Neural progenitor cell (in vitro differentiated cells): ENCODE measurements around the gene RABIF. TPM values are rescaled to one million over a fixed set of nuclear protein-coding genes. Genes with fewer than 3 reads are reported as not detected.
"Not testable (repeated sequence)": the region's sequence is repeated elsewhere in the genome, so short reads cannot be mapped to it uniquely, and the experiment has no call there.

Source experiments
- DNase-seq: peaks from one replicate; pipeline ENCODE4 v3.0.0-alpha.2; 2016; ENCODE audit warnings: low spot score
- H2AFZ ChIP-seq: fragments of 200-600 bp; sonication (generic); replicated peaks from 2 replicates; pipeline ENCODE4 v1.6.1; 2016; ENCODE audit warnings: antibody characterized with exemption
- H3F3A ChIP-seq: fragments of 200-600 bp; sonication (generic); 2 replicates; pipeline ENCODE4 v1.6.1; 2016; ENCODE audit warnings: antibody characterized with exemption, low read depth
- H3K27ac ChIP-seq: fragments of 200-600 bp; sonication (generic); 2 replicates; pipeline ENCODE4 v1.5.1; 2016; ENCODE audit warnings: mild to moderate bottlenecking
- H3K27me3 ChIP-seq: fragments of 200-600 bp; sonication (generic); 2 replicates; pipeline ENCODE4 v1.6.1; 2016; ENCODE audit warnings: mild to moderate bottlenecking, moderate library complexity
- H3K36me3 ChIP-seq: fragments of 200-600 bp; sonication (generic); 2 replicates; pipeline ENCODE4 v1.5.1; 2016
- H3K4me1 ChIP-seq: fragments of 200-600 bp; sonication (generic); 2 replicates; pipeline ENCODE4 v1.6.1; 2016; ENCODE audit warnings: mixed run types
- H3K4me2 ChIP-seq: fragments of 200-600 bp; sonication (generic); 2 replicates; pipeline ENCODE4 v1.6.1; 2016
- H3K4me3 ChIP-seq: fragments of 200-600 bp; sonication (generic); 2 replicates; pipeline ENCODE4 v1.5.1; 2016
- H3K79me2 ChIP-seq: fragments of 200-600 bp; sonication (generic); 2 replicates; pipeline ENCODE4 v1.6.1; 2016; ENCODE audit warnings: low read depth
- H3K9ac ChIP-seq: fragments of 200-600 bp; sonication (generic); 2 replicates; pipeline ENCODE4 v1.6.1; 2016
- H3K9me3 ChIP-seq: fragments of 200-600 bp; sonication (generic); 2 replicates; pipeline ENCODE4 v1.5.1; 2016; ENCODE audit warnings: low read depth
- H4K20me1 ChIP-seq: fragments of 200-600 bp; sonication (generic); 2 replicates; pipeline ENCODE4 v1.6.1; 2016; ENCODE audit warnings: low read depth
- H3K27ac Mint-ChIP-seq: 3 replicates; pipeline ENCODE4 v1.8.0; 2021; ENCODE audit warnings: mixed read lengths
- H3K27me3 Mint-ChIP-seq: 2 replicates; pipeline ENCODE4 v1.8.0; 2022; ENCODE audit warnings: low read depth, mild to moderate bottlenecking, inconsistent platforms, moderate library complexity, mixed read lengths; ENCODE audit not compliant: insufficient read depth
- H3K36me3 Mint-ChIP-seq: 3 replicates; pipeline ENCODE4 v1.8.0; 2021; ENCODE audit warnings: mixed read lengths
- H3K4me1 Mint-ChIP-seq: 3 replicates; pipeline ENCODE4 v1.8.0; 2021; ENCODE audit warnings: mixed read lengths
- H3K4me3 Mint-ChIP-seq: 3 replicates; pipeline ENCODE4 v1.8.0; 2021; ENCODE audit warnings: mild to moderate bottlenecking, moderate library complexity, mixed read lengths
- H3K9me3 Mint-ChIP-seq: 3 replicates; pipeline ENCODE4 v1.8.0; 2020; ENCODE audit warnings: mixed read lengths
- EZH2 ChIP-seq: fragments of 200-600 bp; sonication (generic); IDR thresholded peaks from 2 replicates; pipeline ENCODE4 v1.6.1; 2017; ENCODE audit warnings: antibody characterized with exemption, mild to moderate bottlenecking, moderate library complexity
- EZH2phosphoT487 ChIP-seq: fragments of 200-600 bp; sonication (generic); IDR thresholded peaks from 2 replicates; pipeline ENCODE4 v1.6.1; 2017; ENCODE audit warnings: antibody characterized with exemption
- total RNA-seq: library from RNA; depleted of rRNA; stranded (reverse); fragments of >200 nt; gene quantifications from 2 replicates; pipeline ENCODE4 v1.2.3, GENCODE V29; 2015; ENCODE audit warnings: low replicate concordance
- TF ChIP-seq, protein P1 (sequence below): fragments of 200-600 bp; sonication (generic); IDR thresholded peaks from 2 replicates; pipeline ENCODE4 v1.5.1; 2017; ENCODE audit warnings: antibody characterized with exemption, mild to moderate bottlenecking

Gene RABIF
- total RNA-seq, 1 donor from 2014 or later: 5.8 TPM

DNA sequence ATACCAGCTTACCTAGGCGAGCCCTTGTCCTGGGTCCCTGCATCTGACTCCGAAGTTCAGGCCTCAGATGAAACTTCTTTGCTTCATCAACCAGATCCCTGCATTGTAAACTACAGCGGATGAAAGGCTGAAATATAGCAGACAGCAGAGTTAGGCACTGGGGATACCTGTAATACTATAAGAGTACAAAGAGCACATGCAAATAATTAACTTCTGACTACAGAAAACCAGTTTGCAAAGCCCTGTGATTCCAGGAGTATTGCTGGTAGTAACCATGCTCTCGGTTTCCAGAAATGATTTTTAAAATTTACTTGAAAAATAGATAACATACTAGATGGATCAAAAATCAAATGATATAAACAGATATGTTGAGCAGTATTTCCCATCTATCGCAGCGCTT is 20.0 kb upstream of the RABIF start:
- no peaks in the 10 kb centered on the region for H3K4me1 ChIP-seq
- Mint-ChIP-seq H3K9me3 (no peaks in the 10 kb centered on the region), H3K36me3 (peaks cover 17% of the 10 kb centered on the region), H3K4me1 (no peaks in the 10 kb centered on the region), H3K27ac (no peak overlapping the region), H3K4me3 (no peak overlapping the region), H3K27me3 (no peaks in the 10 kb centered on the region)
- DNase-seq: no peak
- no peaks in the 10 kb centered on the region for H3K27me3 ChIP-seq
- H3K79me2 ChIP-seq: no peaks in the 10 kb centered on the region
- H3F3A ChIP-seq: no peaks in the 10 kb centered on the region
- no peak overlapping the region for H3K9ac ChIP-seq
- no peaks in the 10 kb centered on the region for H4K20me1 ChIP-seq
- no peaks in the 10 kb centered on the region for H3K9me3 ChIP-seq
- no peak overlapping the region for H2AFZ ChIP-seq
- no peak overlapping the region for H3K4me2 ChIP-seq
- H3K4me3 ChIP-seq: no peak overlapping the region
- no peak overlapping the region for H3K27ac ChIP-seq
- no peaks in the 10 kb centered on the region for H3K36me3 ChIP-seq
- no peak for TF ChIP-seq EZH2phosphoT487
- TF ChIP-seq, protein P1, sequence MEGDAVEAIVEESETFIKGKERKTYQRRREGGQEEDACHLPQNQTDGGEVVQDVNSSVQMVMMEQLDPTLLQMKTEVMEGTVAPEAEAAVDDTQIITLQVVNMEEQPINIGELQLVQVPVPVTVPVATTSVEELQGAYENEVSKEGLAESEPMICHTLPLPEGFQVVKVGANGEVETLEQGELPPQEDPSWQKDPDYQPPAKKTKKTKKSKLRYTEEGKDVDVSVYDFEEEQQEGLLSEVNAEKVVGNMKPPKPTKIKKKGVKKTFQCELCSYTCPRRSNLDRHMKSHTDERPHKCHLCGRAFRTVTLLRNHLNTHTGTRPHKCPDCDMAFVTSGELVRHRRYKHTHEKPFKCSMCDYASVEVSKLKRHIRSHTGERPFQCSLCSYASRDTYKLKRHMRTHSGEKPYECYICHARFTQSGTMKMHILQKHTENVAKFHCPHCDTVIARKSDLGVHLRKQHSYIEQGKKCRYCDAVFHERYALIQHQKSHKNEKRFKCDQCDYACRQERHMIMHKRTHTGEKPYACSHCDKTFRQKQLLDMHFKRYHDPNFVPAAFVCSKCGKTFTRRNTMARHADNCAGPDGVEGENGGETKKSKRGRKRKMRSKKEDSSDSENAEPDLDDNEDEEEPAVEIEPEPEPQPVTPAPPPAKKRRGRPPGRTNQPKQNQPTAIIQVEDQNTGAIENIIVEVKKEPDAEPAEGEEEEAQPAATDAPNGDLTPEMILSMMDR: no peak
- TF ChIP-seq EZH2: no peak

DNA sequence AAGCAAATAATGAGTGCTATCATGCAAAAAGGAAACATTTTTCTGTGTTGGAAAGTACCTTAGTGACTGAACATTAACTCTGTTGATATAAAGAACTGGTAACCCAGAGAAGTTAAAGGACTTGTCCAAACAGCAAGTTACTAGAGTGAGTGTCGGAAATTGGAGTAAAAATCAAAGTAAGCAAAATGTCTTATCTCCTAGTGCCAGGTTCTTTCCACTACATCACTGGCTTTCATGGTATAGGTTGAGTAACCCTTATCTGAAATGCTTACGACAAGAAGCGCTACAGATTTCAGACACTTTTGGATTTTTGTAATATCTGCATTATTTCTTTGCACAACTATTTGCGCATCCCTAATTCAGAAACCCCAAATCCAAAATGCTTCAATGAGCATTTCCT is 16.4 kb upstream of the RABIF start:
- no peak for TF ChIP-seq EZH2
- TF ChIP-seq, protein P1: no peak
- Histone ChIP-seq H3K27ac (no peak overlapping the region), H3K9me3 (no peaks in the 10 kb centered on the region), H3K36me3 (no peaks in the 10 kb centered on the region), H3K4me2 (no peak overlapping the region), H4K20me1 (no peaks in the 10 kb centered on the region), H3K4me1 (no peaks in the 10 kb centered on the region), H3F3A (no peaks in the 10 kb centered on the region), H2AFZ (no peak overlapping the region), H3K4me3 (no peak overlapping the region), H3K9ac (no peak overlapping the region), H3K27me3 (no peaks in the 10 kb centered on the region), H3K79me2 (no peaks in the 10 kb centered on the region)
- Mint-ChIP-seq H3K9me3 (no peaks in the 10 kb centered on the region), H3K27ac (no peak overlapping the region), H3K4me1 (no peaks in the 10 kb centered on the region), H3K27me3 (no peaks in the 10 kb centered on the region), H3K4me3 (no peak overlapping the region), H3K36me3 (peaks cover 7% of the 10 kb centered on the region)
- DNase-seq: no peak

DNA sequence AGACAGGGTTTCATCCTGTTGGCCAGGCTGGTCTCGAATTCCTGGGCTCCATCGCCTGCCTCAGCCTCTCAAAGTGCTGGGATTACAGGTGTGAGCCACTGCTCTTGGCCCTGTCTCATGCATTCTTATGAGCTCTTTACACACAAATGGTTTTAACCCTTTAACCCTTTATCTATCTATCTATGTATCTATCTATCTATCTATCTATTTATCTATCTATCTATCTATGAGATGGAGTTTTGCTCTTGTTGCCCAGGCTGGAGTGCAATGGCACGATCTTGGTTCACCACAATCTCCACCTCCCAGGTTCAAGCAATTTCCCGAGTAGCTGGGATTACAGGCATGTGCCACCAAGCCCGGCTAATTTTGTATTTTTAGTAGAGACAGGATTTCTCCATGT is 14.9 kb upstream of the RABIF start:
- not testable (repeated sequence) for H3K27me3 ChIP-seq, H4K20me1 ChIP-seq, H3K27ac Mint-ChIP-seq, H3K9me3 Mint-ChIP-seq, H3K27me3 Mint-ChIP-seq, H3K4me3 ChIP-seq, H3K36me3 ChIP-seq, H3K36me3 Mint-ChIP-seq, H3K4me1 ChIP-seq, H3K4me3 Mint-ChIP-seq, H3K9ac ChIP-seq, H3K4me1 Mint-ChIP-seq, H3F3A ChIP-seq, H3K27ac ChIP-seq, DNase-seq, H2AFZ ChIP-seq, H3K79me2 ChIP-seq, H3K4me2 ChIP-seq, H3K9me3 ChIP-seq

DNA sequence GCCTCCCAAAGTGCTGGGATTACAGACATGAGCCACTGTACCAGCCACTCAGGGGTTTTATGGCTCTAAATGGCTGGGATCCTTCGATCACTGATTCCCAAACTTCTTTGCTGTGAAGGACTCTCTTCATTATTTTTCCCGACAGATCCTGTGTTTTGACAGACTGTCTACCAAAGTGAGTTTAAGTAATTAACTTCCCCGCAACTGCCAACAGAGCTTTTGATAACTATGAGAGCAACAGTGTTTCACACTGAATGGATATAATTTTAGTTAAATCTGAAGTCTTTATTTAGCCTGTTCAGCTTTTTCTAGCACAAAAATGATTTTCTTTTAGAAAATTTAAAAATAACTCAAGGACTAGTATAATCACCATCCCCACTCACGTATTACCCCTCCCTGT is 12.6 kb upstream of the RABIF start:
- Histone ChIP-seq H3K9me3 (no peaks in the 10 kb centered on the region), H3K4me2 (no peak overlapping the region), H4K20me1 (no peaks in the 10 kb centered on the region), H3K9ac (no peak overlapping the region), H3K4me1 (no peaks in the 10 kb centered on the region), H3K4me3 (no peak overlapping the region), H3F3A (no peaks in the 10 kb centered on the region), H3K36me3 (no peaks in the 10 kb centered on the region), H2AFZ (no peak overlapping the region), H3K79me2 (no peaks in the 10 kb centered on the region), H3K27ac (no peak overlapping the region), H3K27me3 (no peaks in the 10 kb centered on the region)
- TF ChIP-seq EZH2: no peak
- no peak for TF ChIP-seq EZH2phosphoT487
- TF ChIP-seq, protein P1: no peak
- Mint-ChIP-seq H3K27ac (no peak overlapping the region), H3K36me3 (peaks cover 10% of the 10 kb centered on the region), H3K9me3 (no peaks in the 10 kb centered on the region), H3K4me3 (no peak overlapping the region), H3K27me3 (no peaks in the 10 kb centered on the region), H3K4me1 (no peaks in the 10 kb centered on the region)
- DNase-seq: no peak
